SK-N-SH (cell line): ENCODE results near the gene PROX2. TPM values are rescaled to one million over a fixed set of nuclear protein-coding genes. Genes with fewer than 3 reads are reported as not detected.

Source experiments
- CTCF ChIA-PET: fragments of 300-600, 350-600 bp; formaldehyde crosslinking; extraction: SDS; loops from one replicate; lab custom pipeline; 2021; lab: Yijun Ruan, JAX
- POLR2A ChIA-PET: fragments of 350-600 bp; sonication (Branson Sonifier 250); formaldehyde crosslinking; extraction: SDS; loops from one replicate; lab custom pipeline; 2020; ENCODE audit warnings: antibody characterized with exemption, inconsistent platforms; lab: Yijun Ruan, JAX
- DNase-seq: peaks from one replicate; pipeline ENCODE4 v3.0.0; 2012
- H2AFZ ChIP-seq: fragments of 200-600 bp; sonication (generic); 2 replicates; pipeline ENCODE4 v1.8.1; 2016; ENCODE audit warnings: antibody characterized with exemption, mild to moderate bottlenecking, low read depth
- H3F3A ChIP-seq: fragments of 200-600 bp; sonication (generic); replicated peaks from 2 replicates; pipeline ENCODE3; 2016; ENCODE audit warnings: antibody characterized with exemption, mild to moderate bottlenecking; ENCODE audit not compliant: insufficient read depth
- H3K27ac ChIP-seq, 2 experiments: fragments of 200-500 bp in 1 of 2; fragments of 200-600 bp in 1 of 2; sonication (Bioruptor generic) in 1 of 2; sonication (generic), shearing (Covaris generic) in 1 of 2; 2 replicates each; pipeline versions ENCODE4 v1.5.1 to v1.6.1; 2014 to 2016; ENCODE audit warnings: low read depth in 2 of 2, inconsistent platforms in 1 of 2, low read length in 1 of 2, mild to moderate bottlenecking in 1 of 2, mixed read lengths in 1 of 2
- H3K27me3 ChIP-seq: fragments of 200-600 bp; sonication (generic), shearing (Covaris generic); 2 replicates; pipeline ENCODE4 v1.6.1; 2016; ENCODE audit warnings: mixed run types; ENCODE audit not compliant: insufficient read depth
- H3K36me3 ChIP-seq, 2 experiments: fragments of 200-500 bp in 1 of 2; fragments of 200-600 bp in 1 of 2; sonication (Bioruptor generic) in 1 of 2; sonication (generic) in 1 of 2; replicated peaks in 1 of 2; 2 replicates each; pipeline versions ENCODE3 to v1.5.1; 2014 to 2016; ENCODE audit warnings: low read length in 1 of 2, mild to moderate bottlenecking in 1 of 2; ENCODE audit not compliant: insufficient read depth in 2 of 2, control insufficient read depth in 1 of 2
- H3K4me1 ChIP-seq, 2 experiments: fragments of 200-500 bp in 1 of 2; fragments of 200-600 bp in 1 of 2; sonication (Bioruptor generic) in 1 of 2; sonication (generic), shearing (Covaris generic) in 1 of 2; 2 replicates each; pipeline versions ENCODE4 v1.5.1 to v1.6.1; 2014 to 2016; ENCODE audit warnings: low read depth in 1 of 2, low read length in 1 of 2, mixed run types in 1 of 2; ENCODE audit not compliant: insufficient read depth in 2 of 2, control insufficient read depth in 1 of 2
- H3K4me2 ChIP-seq: fragments of 200-600 bp; sonication (generic), shearing (Covaris generic); 2 replicates; pipeline ENCODE4 v1.6.1; 2017; ENCODE audit warnings: mixed run types
- H3K4me3 ChIP-seq, 2 experiments: fragments of 200-500 bp in 1 of 2; fragments of 200-600 bp in 1 of 2; sonication (Bioruptor generic) in 1 of 2; sonication (generic), shearing (Covaris generic) in 1 of 2; 2 replicates each; pipeline versions ENCODE4 v1.5.1 to v1.8.1; 2014 to 2016; ENCODE audit warnings: low read depth in 2 of 2, inconsistent platforms in 1 of 2, low read length in 1 of 2, mild to moderate bottlenecking in 1 of 2, mixed read lengths in 1 of 2, moderate library complexity in 1 of 2
- H3K79me2 ChIP-seq: fragments of 200-600 bp; sonication (generic); 2 replicates; pipeline ENCODE4 v1.8.1; 2017; ENCODE audit warnings: mild to moderate bottlenecking; ENCODE audit not compliant: insufficient read depth
- H3K9ac ChIP-seq: fragments of 200-600 bp; sonication (generic); 2 replicates; pipeline ENCODE4 v1.6.1; 2017; ENCODE audit warnings: mixed run types
- H3K9me2 ChIP-seq: fragments of 200-600 bp; sonication (generic); 2 replicates; pipeline ENCODE4 v1.6.1; 2017; ENCODE audit warnings: mixed run types
- H3K9me3 ChIP-seq: fragments of 200-600 bp; sonication (generic); 2 replicates; pipeline ENCODE4 v1.6.1; 2017; ENCODE audit warnings: mixed run types, mild to moderate bottlenecking, moderate library complexity
- H4K20me1 ChIP-seq: fragments of 200-600 bp; sonication (generic); 2 replicates; pipeline ENCODE4 v1.6.1; 2017; ENCODE audit warnings: mild to moderate bottlenecking, mixed run types; ENCODE audit not compliant: insufficient read depth
- CHD2 ChIP-seq: fragments of 150-350 bp; IDR thresholded peaks from 2 replicates; pipeline ENCODE4 v1.6.1; 2018; ENCODE audit warnings: low read length; ENCODE audit not compliant: partially characterized antibody
- EP300 ChIP-seq, 2 experiments: IDR thresholded peaks; 2 replicates each; pipeline versions ENCODE4 v1.4.0 to v1.6.1; 2012; ENCODE audit warnings: borderline replicate concordance in 1 of 2, low read depth in 1 of 2, low read length in 1 of 2
- FOXJ3 ChIP-seq: sonication (generic); formaldehyde crosslinking; IDR thresholded peaks from 2 replicates; pipeline ENCODE4 v1.5.1; 2020; ENCODE audit warnings: mild to moderate bottlenecking, missing genetic modification reagents
- FOXM1 ChIP-seq: IDR thresholded peaks from 2 replicates; pipeline ENCODE4 v1.4.0; 2012; ENCODE audit warnings: low read depth, mild to moderate bottlenecking
- GABPA ChIP-seq: IDR thresholded peaks from 2 replicates; pipeline ENCODE4 v1.4.0; 2012; ENCODE audit warnings: low read depth, mild to moderate bottlenecking
- GATA2 ChIP-seq: sonication (generic); formaldehyde crosslinking; IDR thresholded peaks from 2 replicates; pipeline ENCODE4 v1.5.0; 2020; ENCODE audit warnings: mild to moderate bottlenecking, missing genetic modification reagents
- IRF3 ChIP-seq: fragments of 150-350 bp; IDR thresholded peaks from 2 replicates; pipeline ENCODE4 v1.6.1; 2016; ENCODE audit warnings: mild to moderate bottlenecking, low read depth, low read length
- JUND ChIP-seq: IDR thresholded peaks from 2 replicates; pipeline ENCODE4 v1.4.0; 2012
- PBX3 ChIP-seq: IDR thresholded peaks from 2 replicates; pipeline ENCODE4; 2012
- RAD21 ChIP-seq: IDR thresholded peaks from 2 replicates; pipeline ENCODE4 v1.6.1; 2012; ENCODE audit warnings: mild to moderate bottlenecking, low read length
- RCOR1 ChIP-seq: fragments of 150-350 bp; IDR thresholded peaks from 2 replicates; pipeline ENCODE4 v1.6.1; 2017; ENCODE audit warnings: antibody characterized with exemption, low read length
- REST ChIP-seq: IDR thresholded peaks from 2 replicates; pipeline ENCODE4 v1.6.1; 2012; ENCODE audit warnings: mild to moderate bottlenecking, low read depth, low read length, moderate library complexity
- RFX5 ChIP-seq: IDR thresholded peaks from 2 replicates; pipeline ENCODE4 v1.6.1; 2012; ENCODE audit warnings: mild to moderate bottlenecking, improper control_type of control experiment, low read length
- SIN3A ChIP-seq: IDR thresholded peaks from 2 replicates; pipeline ENCODE4 v1.6.1; 2012; ENCODE audit warnings: low read depth, mild to moderate bottlenecking, low read length, moderate library complexity, borderline replicate concordance
- SMC3 ChIP-seq: IDR thresholded peaks from 2 replicates; pipeline ENCODE4 v1.6.1; 2012; ENCODE audit warnings: low read depth, low read length, improper control_type of control experiment
- TCF12 ChIP-seq: IDR thresholded peaks from 2 replicates; pipeline ENCODE4 v1.4.0; 2012
- TEAD4 ChIP-seq: IDR thresholded peaks from 2 replicates; pipeline ENCODE4 v1.4.0; 2012; ENCODE audit warnings: mild to moderate bottlenecking, borderline replicate concordance; ENCODE audit not compliant: insufficient read depth
- ZBTB33 ChIP-seq: IDR thresholded peaks from 2 replicates; pipeline ENCODE4 v1.4.0; 2012; ENCODE audit warnings: low read depth, borderline replicate concordance
- WGBS: methylation state at CpG from one replicate; pipeline ENCODE4 v1.1.6; 2017; ENCODE audit warnings: low lambda C conversion rate; 5-methylcytosine and 5-hydroxymethylcytosine counted together
- polyA plus RNA-seq, 3 experiments: library from polyadenylated mRNA; depleted of rRNA; stranded (reverse); fragments of >200 nt; gene quantifications; 2 replicates each; pipeline ENCODE4 v1.2.3, GENCODE V29; 2012

Gene PROX2
- polyA plus RNA-seq, 1 of the 3 experiments (the other 2 are of a cell fraction), result not detected

- WGBS, result 78% methylated on average over 7 of the region's 19 CpGs
- H3K4me1 ChIP-seq, result no peaks in the 10 kb centered on the region; a peak in 1 of 4 replicates
- peaks cover 4% of the 10 kb centered on the region; the same call in 1 of the 2 replicates for H3K27me3 ChIP-seq
- no peaks in the 10 kb centered on the region for H3K79me2 ChIP-seq
- no peak for DNase-seq
- H3K9ac ChIP-seq, result no peak overlapping the region
- TF ChIP-seq ZBTB33, result no peak
- TF ChIP-seq PBX3, result no peak
- TF ChIP-seq CHD2, result no peak
- TF ChIP-seq SMC3, result no peak
- TF ChIP-seq TCF12, result no peak
- TF ChIP-seq TEAD4, result no peak
- TF ChIP-seq GATA2 (CRISPR knock-in tag), result no peak
- no peak for TF ChIP-seq JUND
- TF ChIP-seq GABPA, result no peak
- TF ChIP-seq IRF3, result no peak
- TF ChIP-seq RAD21, result no peak
- TF ChIP-seq FOXJ3 (CRISPR knock-in tag), result no peak
- no peak for TF ChIP-seq RCOR1
- TF ChIP-seq RFX5, result no peak
- no peak overlapping the region for H3K27ac ChIP-seq
- H2AFZ ChIP-seq, result no peak overlapping the region
- no peak overlapping the region for H3K4me3 ChIP-seq
- CTCF ChIA-PET, result interaction anchor here (0.8 to 3.3 kb wide), 5 partner anchors 11 to 205 kb away, joined by 3 to 17 read pairs (median 4); partner anchors contain the start of gene NEK9
- H3K36me3 ChIP-seq, result no peaks in the 10 kb centered on the region
- no peak overlapping the region for H3K4me2 ChIP-seq
- no peaks in the 10 kb centered on the region for H4K20me1 ChIP-seq
- H3K9me3 ChIP-seq, result no peaks in the 10 kb centered on the region
- H3K9me2 ChIP-seq, result no peaks in the 10 kb centered on the region
- POLR2A ChIA-PET, result no interaction called here
- no peaks in the 10 kb centered on the region for H3F3A ChIP-seq
Measured at GRCh38 chr14:74921053-74921620, 45.2 kb upstream of the PROX2 start.

- no peaks in the 10 kb centered on the region for H3K79me2 ChIP-seq
- TF ChIP-seq RCOR1, result no peak
- TF ChIP-seq EP300 (IDR thresholded peaks at IDR 0.05; ENCODE audit: borderline replicate concordance in 1 of 2, low read depth in 1 of 2, low read length in 1 of 2), result no peak
- no peak for TF ChIP-seq GABPA
- TF ChIP-seq SIN3A, result no peak
- no peak for TF ChIP-seq REST
- TF ChIP-seq FOXM1, result no peak
- TF ChIP-seq, all 33 proteins: peak for 0
- no peak overlapping the region for H3K4me2 ChIP-seq
- H4K20me1 ChIP-seq, result no peaks in the 10 kb centered on the region
- H3K4me3 ChIP-seq, result no peak overlapping the region
- H3K9me2 ChIP-seq, result no peaks in the 10 kb centered on the region
- H3F3A ChIP-seq, result no peaks in the 10 kb centered on the region
- ChIA-PET CTCF (interaction anchor here (1.1 to 3.3 kb wide), 2 partner anchors 14 to 59 kb away, joined by 4 to 17 read pairs; no protein-coding TSS in a partner anchor), POLR2A (no interaction called here)
- no peak overlapping the region for H3K27ac ChIP-seq
- H3K36me3 ChIP-seq, result no peaks in the 10 kb centered on the region
- no peak overlapping the region for H3K9ac ChIP-seq
- H3K9me3 ChIP-seq, result no peaks in the 10 kb centered on the region
- no peaks in the 10 kb centered on the region; a peak in 1 of 4 replicates for H3K4me1 ChIP-seq
- no peak for DNase-seq
- no peaks in the 10 kb centered on the region for H3K27me3 ChIP-seq
- H2AFZ ChIP-seq, result no peak overlapping the region
- 89% methylated on average over 3 of the region's 4 CpGs for WGBS
Measured at GRCh38 chr14:74920281-74920680, 44.3 kb upstream of the PROX2 start.
